Measurements from ENCODE around the gene EMC9.

GRCh38 chr14:24186831-24187538 is 45.6 kb upstream of the EMC9 start:
- TF ChIP-seq, protein P1, sequence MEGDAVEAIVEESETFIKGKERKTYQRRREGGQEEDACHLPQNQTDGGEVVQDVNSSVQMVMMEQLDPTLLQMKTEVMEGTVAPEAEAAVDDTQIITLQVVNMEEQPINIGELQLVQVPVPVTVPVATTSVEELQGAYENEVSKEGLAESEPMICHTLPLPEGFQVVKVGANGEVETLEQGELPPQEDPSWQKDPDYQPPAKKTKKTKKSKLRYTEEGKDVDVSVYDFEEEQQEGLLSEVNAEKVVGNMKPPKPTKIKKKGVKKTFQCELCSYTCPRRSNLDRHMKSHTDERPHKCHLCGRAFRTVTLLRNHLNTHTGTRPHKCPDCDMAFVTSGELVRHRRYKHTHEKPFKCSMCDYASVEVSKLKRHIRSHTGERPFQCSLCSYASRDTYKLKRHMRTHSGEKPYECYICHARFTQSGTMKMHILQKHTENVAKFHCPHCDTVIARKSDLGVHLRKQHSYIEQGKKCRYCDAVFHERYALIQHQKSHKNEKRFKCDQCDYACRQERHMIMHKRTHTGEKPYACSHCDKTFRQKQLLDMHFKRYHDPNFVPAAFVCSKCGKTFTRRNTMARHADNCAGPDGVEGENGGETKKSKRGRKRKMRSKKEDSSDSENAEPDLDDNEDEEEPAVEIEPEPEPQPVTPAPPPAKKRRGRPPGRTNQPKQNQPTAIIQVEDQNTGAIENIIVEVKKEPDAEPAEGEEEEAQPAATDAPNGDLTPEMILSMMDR (IDR thresholded peaks at IDR 0.05; ENCODE audit: low read depth, low read length, poor library complexity, severe bottlenecking) = no peak
- no peak for TF ChIP-seq EZH2phosphoT487 (IDR thresholded peaks at IDR 0.05; ENCODE audit: borderline replicate concordance, low read length)

Data from DOHH2 (cell line).